ENCODE results near the gene SCLY.

SCLY gene

GRCh38 chr2:238124488-238125126 is 63.8 kb downstream of the SCLY start:
- TF ChIP-seq CSRNP3 (CRISPR knock-in tag; IDR thresholded peaks at IDR 0.05): no peak
- no peak for TF ChIP-seq BACH2 (CRISPR knock-in tag; IDR thresholded peaks at IDR 0.05; ENCODE audit: borderline replicate concordance)
- no peak for TF ChIP-seq ZNF565 (CRISPR knock-in tag; conservative IDR thresholded peaks at IDR 0.05; ENCODE audit: low read depth)
- no peak for TF ChIP-seq ZFP30 (CRISPR knock-in tag; IDR thresholded peaks at IDR 0.05)
- no peak for TF ChIP-seq ZNF8 (CRISPR knock-in tag; IDR thresholded peaks at IDR 0.05)
- TF ChIP-seq POU6F1 (CRISPR knock-in tag; IDR thresholded peaks at IDR 0.05; ENCODE audit: borderline replicate concordance, low read depth): no peak
- no peak for TF ChIP-seq ZFP3 (CRISPR knock-in tag; IDR thresholded peaks at IDR 0.05)
- no peak for TF ChIP-seq PPARA (CRISPR knock-in tag; IDR thresholded peaks at IDR 0.05; ENCODE audit: borderline replicate concordance)
- no peak for TF ChIP-seq ZC3H10 (CRISPR knock-in tag; IDR thresholded peaks at IDR 0.05)
- no peak for TF ChIP-seq TSHZ2 (CRISPR knock-in tag; IDR thresholded peaks at IDR 0.05)
- no peak for TF ChIP-seq OSR1 (CRISPR knock-in tag; IDR thresholded peaks at IDR 0.05)
- no peak for TF ChIP-seq SNAI2 (CRISPR knock-in tag; IDR thresholded peaks at IDR 0.05)
- TF ChIP-seq ESRRG (CRISPR knock-in tag; IDR thresholded peaks at IDR 0.05): no peak
- no peak for TF ChIP-seq ARNTL (CRISPR knock-in tag; IDR thresholded peaks at IDR 0.05; ENCODE audit: borderline replicate concordance, low read depth)
- no peak for TF ChIP-seq RARB (CRISPR knock-in tag; IDR thresholded peaks at IDR 0.05)
- TF ChIP-seq CSDC2 (CRISPR knock-in tag; IDR thresholded peaks at IDR 0.05): no peak
- TF ChIP-seq TOX (CRISPR knock-in tag; IDR thresholded peaks at IDR 0.05; ENCODE audit: borderline replicate concordance): no peak
- no peak for ATAC-seq

- no peak for ATAC-seq
- TF ChIP-seq SNAI2 (CRISPR knock-in tag; IDR thresholded peaks at IDR 0.05): no peak
These were observed 64.5 kb downstream of the SCLY start for GRCh38 chr2:238125127-238125885.

- ATAC-seq: no peak
- TF ChIP-seq ZC3H10 (CRISPR knock-in tag; IDR thresholded peaks at IDR 0.05) (no peak), PPARA (CRISPR knock-in tag; IDR thresholded peaks at IDR 0.05; ENCODE audit: borderline replicate concordance) (no peak), ZFP30 (CRISPR knock-in tag; IDR thresholded peaks at IDR 0.05) (no peak), ZNF70 (CRISPR knock-in tag; IDR thresholded peaks at IDR 0.05) (no peak), POU6F1 (CRISPR knock-in tag; IDR thresholded peaks at IDR 0.05; ENCODE audit: borderline replicate concordance, low read depth) (no peak)
These were observed 65.5 kb downstream of the SCLY start for GRCh38 chr2:238126338-238126737.

- no peak for ATAC-seq
- TF ChIP-seq ZFP3 (CRISPR knock-in tag; IDR thresholded peaks at IDR 0.05) (no peak), GLIS3 (CRISPR knock-in tag; IDR thresholded peaks at IDR 0.05) (no peak), ZNF565 (CRISPR knock-in tag; conservative IDR thresholded peaks at IDR 0.05; ENCODE audit: low read depth) (no peak), TOX (CRISPR knock-in tag; IDR thresholded peaks at IDR 0.05; ENCODE audit: borderline replicate concordance) (no peak), TCF4 (CRISPR knock-in tag; IDR thresholded peaks at IDR 0.05; ENCODE audit: borderline replicate concordance) (no peak), ISL1 (CRISPR knock-in tag; IDR thresholded peaks at IDR 0.05) (no peak)
These were observed 66.0 kb downstream of the SCLY start for GRCh38 chr2:238126775-238127164.

Measured in SK-N-SH treated with all-trans-retinoic acid at 6 μM for 48 hours (cell line).